Activated CD4-positive, alpha-beta T cell treated with anti-CD3 and anti-CD28 coated beads for 24 hours (primary cell): Measurements from ENCODE around the gene ELL.

Experiments
- DNase-seq, 2 donors: peaks; one replicate each; pipeline ENCODE4 v3.0.0-alpha.2; 2020; ENCODE audit warnings: low read depth in 2 of 2

Gene ELL

GRCh38 chr19:18433735-18434398 is 88.0 kb downstream of the ELL start:
- DNase-seq = no peak

GRCh38 chr19:18433015-18433691 is 88.7 kb downstream of the ELL start:
- DNase-seq = no peak

DNA sequence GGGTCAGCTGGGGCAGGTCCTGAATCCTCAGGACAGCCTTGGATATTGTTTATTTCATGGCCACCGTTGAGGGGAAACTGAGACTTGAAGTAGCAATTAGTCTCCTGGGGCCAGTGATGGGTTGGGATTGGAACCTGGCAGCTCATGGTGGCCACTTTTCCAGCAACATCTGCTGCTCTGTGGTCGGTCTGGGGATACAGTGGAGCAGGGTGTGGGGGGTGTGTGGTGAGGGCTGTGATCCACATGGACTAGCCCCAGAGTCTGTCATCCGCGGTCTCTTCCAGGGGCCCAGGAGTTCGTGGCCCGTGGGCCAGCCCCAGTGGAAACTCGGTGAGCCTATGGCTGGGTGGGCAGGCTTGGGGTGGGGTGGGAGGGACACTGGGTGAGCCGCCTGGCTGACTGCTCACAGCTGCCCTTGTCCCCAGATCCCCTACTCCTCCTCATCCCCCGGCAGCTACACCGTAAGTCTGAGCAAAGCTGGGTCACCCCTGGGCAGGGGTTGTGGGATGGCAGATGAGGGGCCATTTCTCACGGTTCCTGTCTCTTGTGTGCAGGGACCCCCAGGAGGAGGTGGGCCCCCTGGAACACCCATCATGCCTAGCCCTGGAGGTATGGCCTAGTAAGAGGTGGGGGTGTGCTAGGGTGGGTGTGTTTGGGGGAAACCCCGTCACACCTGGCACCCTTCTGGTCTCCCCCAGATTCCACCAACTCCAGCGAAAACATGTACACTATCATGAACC is 89.4 kb downstream of the ELL start:
- DNase-seq = no peak

GRCh38 chr19:18431351-18432197 is 90.3 kb downstream of the ELL start:
- no peak for DNase-seq

DNA sequence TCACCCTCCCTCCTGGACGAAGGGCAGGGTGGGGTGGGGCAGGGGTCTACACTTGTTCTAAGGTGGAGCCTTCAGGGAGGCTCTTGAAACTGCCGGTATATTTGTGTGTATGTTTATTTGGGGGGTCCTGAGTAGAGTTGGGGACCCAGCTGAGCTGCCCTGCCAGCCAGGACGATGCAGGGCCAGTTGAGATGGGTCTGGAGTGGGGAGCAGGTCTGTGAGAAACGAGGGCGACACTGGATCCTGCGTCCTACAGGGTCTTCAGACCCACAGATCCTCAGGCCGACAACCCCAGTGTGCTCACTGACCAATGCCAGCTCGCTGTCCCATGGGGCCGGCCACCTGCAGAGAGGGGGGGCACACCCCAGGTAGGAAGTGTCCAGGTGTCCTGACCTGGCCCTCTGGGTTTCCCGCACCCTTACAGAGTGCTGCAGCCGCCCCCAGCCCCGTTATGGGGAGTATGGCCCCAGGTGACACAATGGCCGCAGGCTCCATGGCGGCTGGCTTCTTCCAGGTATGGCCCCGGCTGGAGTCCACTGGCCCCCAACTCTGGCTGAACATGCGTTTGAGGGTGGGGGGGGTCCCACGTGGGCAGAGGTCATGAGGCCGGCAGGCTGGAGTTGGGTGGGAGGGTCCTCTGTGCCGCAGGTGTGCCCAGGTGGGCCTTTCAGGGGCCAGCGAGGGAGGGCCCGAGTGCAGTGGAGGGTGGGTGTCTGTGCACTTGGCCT is 91.3 kb downstream of the ELL start:
- DNase-seq = no peak

- no peak for DNase-seq
Observed at GRCh38 chr19:18429717-18430416, 92.0 kb downstream of the ELL start.

DNA sequence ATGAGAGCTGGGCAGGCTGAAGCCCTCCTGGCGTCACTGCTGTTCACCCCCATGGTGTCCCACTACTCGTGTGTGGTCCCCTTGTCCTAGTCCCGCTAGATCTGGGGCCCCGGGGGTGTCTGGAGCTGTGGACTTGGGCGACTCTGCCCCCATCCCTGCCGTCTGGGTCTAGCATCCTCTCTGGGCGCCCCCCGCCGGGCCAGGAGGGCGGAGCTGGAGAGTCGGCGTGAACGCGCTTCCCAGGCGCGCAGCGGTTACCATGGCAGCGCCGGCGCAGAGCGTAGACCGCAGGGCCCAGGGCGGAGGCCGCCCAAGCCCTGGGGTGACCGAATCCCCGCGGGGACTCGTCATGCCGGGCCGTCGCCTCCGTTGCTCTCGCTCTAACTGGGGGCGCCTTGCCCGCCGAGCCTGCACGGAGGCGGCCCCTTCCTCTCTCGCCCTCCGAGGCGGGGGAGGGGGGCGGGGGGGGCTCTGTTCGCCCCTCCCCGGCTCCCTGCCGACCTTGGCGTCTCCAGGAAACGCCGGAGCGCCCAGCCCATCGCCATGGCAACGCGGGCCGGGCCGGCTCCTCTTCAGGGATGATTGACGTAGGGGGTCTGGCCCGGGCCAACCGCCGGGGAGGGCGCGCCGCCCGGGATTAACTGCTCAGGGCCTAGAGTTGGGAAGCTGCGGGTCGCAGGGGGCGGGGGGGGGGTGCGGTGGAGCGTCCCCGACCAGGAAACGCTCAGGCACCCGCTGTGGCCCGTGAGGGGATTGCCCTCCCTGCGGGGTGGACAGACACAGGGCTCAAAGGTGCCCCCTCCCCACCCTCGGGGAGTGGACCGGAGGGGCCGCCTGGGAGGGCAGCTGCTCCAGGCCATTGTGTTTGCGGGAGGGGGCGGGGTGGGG is 92.8 kb downstream of the ELL start:
- peak; percentile 49 to 59 for DNase-seq

GRCh38 chr19:18428173-18428786 is 93.6 kb downstream of the ELL start:
- DNase-seq = no peak

GRCh38 chr19:18427743-18428113 is 94.1 kb downstream of the ELL start:
- no peak for DNase-seq

- DNase-seq = no peak
Observed at GRCh38 chr19:18427080-18427742, 94.7 kb downstream of the ELL start.

DNA sequence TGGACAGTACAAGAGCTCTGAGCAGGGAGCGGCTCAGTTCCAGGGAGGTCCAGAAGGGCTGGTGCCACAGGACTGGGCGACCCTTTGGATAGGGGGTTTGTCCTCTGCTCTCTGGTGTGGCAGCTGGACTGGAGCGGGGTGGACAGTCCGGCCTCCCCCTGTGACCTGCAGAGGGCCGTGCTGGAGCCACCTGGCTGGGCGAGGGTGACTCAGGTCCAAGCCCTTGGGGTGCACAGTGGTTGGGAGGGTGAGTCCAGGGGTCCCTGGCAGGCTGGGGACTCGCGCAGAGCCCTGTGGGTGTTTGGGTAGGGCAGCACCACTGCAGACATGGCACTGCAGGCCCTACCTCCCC is 95.5 kb downstream of the ELL start:
- no peak for DNase-seq

GRCh38 chr19:18425515-18426415 is 96.1 kb downstream of the ELL start:
- no peak for DNase-seq

GRCh38 chr19:18424890-18425514 is 96.9 kb downstream of the ELL start:
- DNase-seq = no peak

GRCh38 chr19:18424122-18424889 is 97.6 kb downstream of the ELL start:
- no peak for DNase-seq

DNA sequence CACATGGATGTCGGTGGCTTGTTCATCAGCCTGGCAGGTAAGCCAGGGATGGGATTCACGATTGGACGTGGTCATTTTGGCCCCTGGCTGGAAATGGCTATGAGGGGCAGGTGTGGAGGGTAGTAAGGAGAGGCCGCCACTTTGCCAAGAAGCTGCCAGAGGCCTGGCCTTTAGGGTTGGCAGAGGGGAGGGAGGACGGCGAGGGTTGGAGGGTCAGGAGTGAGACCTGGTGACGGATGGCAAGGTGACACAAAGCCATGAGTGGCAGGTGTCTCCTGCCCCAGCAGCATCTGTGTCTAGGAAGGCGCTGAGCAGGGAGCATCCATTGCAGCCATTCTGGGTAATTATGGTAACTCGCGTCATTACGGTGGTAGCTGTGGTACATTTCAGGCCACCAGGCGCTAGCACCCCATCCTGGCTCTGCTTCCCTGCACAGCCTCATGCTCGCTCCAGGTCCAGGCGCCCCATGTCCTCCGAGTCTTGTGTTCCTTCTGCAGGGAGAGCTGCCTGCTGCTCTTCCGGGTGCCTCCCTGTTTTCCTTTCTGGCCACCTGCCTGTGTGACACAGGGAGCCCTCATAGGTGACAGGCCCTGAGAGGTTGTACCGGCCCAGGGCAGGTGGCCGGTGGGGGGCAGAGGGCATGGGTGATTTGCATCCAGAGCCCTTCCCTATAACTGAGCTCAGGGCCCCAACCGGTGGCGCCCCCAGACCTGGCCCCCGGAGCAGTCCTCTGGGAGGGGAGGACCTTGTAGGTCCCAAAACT is 98.4 kb downstream of the ELL start:
- no peak for DNase-seq
